Measurements from ENCODE around the gene AK5.
"Not testable (repeated sequence)": the region's sequence is repeated elsewhere in the genome, so short reads cannot be mapped to it uniquely, and the experiment has no call there.

Gene AK5

GRCh38 chr1:77400781-77401180, 119.0 kb downstream of the AK5 start:
- no peak for DNase-seq (ENCODE audit: low read depth)

GRCh38 chr1:77401384-77401783, 119.6 kb downstream of the AK5 start:
- DNase-seq (ENCODE audit: low read depth): no peak

- DNase-seq (ENCODE audit: low read depth): no peak
Observed at GRCh38 chr1:77405186-77405585, 123.4 kb downstream of the AK5 start.

- no peak for DNase-seq (ENCODE audit: low read depth)
Observed at GRCh38 chr1:77406661-77407060, 124.8 kb downstream of the AK5 start.

- no peak for DNase-seq (ENCODE audit: low read depth)
Observed at GRCh38 chr1:77407738-77408375, 126.0 kb downstream of the AK5 start.

GRCh38 chr1:77408933-77409332, 127.1 kb downstream of the AK5 start:
- DNase-seq (ENCODE audit: low read depth): not testable (repeated sequence)

- DNase-seq (ENCODE audit: low read depth): no peak
Observed at GRCh38 chr1:77412069-77412819, 130.4 kb downstream of the AK5 start.

- no peak for DNase-seq (ENCODE audit: low read depth)
Observed at GRCh38 chr1:77412820-77413530, 131.2 kb downstream of the AK5 start.

GRCh38 chr1:77413541-77414335, 131.9 kb downstream of the AK5 start:
- no peak for DNase-seq (ENCODE audit: low read depth)

- DNase-seq (ENCODE audit: low read depth): no peak
Observed at GRCh38 chr1:77415579-77415978, 133.8 kb downstream of the AK5 start.

- DNase-seq (ENCODE audit: low read depth): no peak
Observed at GRCh38 chr1:77416692-77417450, 135.1 kb downstream of the AK5 start.

- DNase-seq (ENCODE audit: low read depth): not testable (repeated sequence)
Observed at GRCh38 chr1:77418055-77418454, 136.2 kb downstream of the AK5 start.

GRCh38 chr1:77421504-77422233, 139.8 kb downstream of the AK5 start:
- DNase-seq (ENCODE audit: low read depth): no peak

- no peak for DNase-seq (ENCODE audit: low read depth)
Observed at GRCh38 chr1:77424236-77424635, 142.4 kb downstream of the AK5 start.

GRCh38 chr1:77428068-77428467, 146.2 kb downstream of the AK5 start:
- no peak for DNase-seq (ENCODE audit: low read depth)

GRCh38 chr1:77430966-77431690, 149.3 kb downstream of the AK5 start:
- DNase-seq (ENCODE audit: low read depth): no peak

- no peak for DNase-seq (ENCODE audit: low read depth)
Observed at GRCh38 chr1:77433934-77434333, 152.1 kb downstream of the AK5 start.

- DNase-seq (ENCODE audit: low read depth): no peak
Observed at GRCh38 chr1:77434967-77435366, 153.1 kb downstream of the AK5 start.

- DNase-seq (ENCODE audit: low read depth): no peak
Observed at GRCh38 chr1:77438236-77438913, 156.6 kb downstream of the AK5 start.

Data from activated T-cell treated with anti-CD3 and anti-CD28 coated beads for 24 hours (primary cell).